HG02610 (cell line): ENCODE data around the gene AUNIP.

Source experiments
- ATAC-seq: cut with Tn5 transposase; IDR thresholded peaks from one replicate; pipeline ENCODE4 v1.9.1; 2021; ENCODE audit warnings: mild to moderate bottlenecking, moderate library complexity; ENCODE audit not compliant: unreplicated experiment

The AUNIP gene

GRCh38 chr1:25811384-25812082 is 47.7 kb downstream of the AUNIP start:
- ATAC-seq = no peak

GRCh38 chr1:25810341-25811299 is 48.6 kb downstream of the AUNIP start:
- ATAC-seq = no peak

- ATAC-seq = no peak
Measured at GRCh38 chr1:25809929-25810328, 49.3 kb downstream of the AUNIP start.

GRCh38 chr1:25809283-25809926 is 49.9 kb downstream of the AUNIP start:
- no peak for ATAC-seq

- ATAC-seq = no peak
Measured at GRCh38 chr1:25808481-25809244, 50.6 kb downstream of the AUNIP start.

- no peak for ATAC-seq
Measured at GRCh38 chr1:25807480-25808390, 51.5 kb downstream of the AUNIP start.

GRCh38 chr1:25806418-25806817 is 52.8 kb downstream of the AUNIP start:
- no peak for ATAC-seq

- no peak for ATAC-seq
Measured at GRCh38 chr1:25805863-25806225, 53.4 kb downstream of the AUNIP start.

- ATAC-seq = no peak
Measured at GRCh38 chr1:25804964-25805862, 54.0 kb downstream of the AUNIP start.

GRCh38 chr1:25804244-25804963 is 54.9 kb downstream of the AUNIP start:
- ATAC-seq = no peak

- no peak for ATAC-seq
Measured at GRCh38 chr1:25803368-25803767, 55.9 kb downstream of the AUNIP start.

- ATAC-seq = peak; percentile 63
Measured at GRCh38 chr1:25802915-25803314, 56.3 kb downstream of the AUNIP start.

- no peak for ATAC-seq
Measured at GRCh38 chr1:25800703-25801377, 58.4 kb downstream of the AUNIP start.

- ATAC-seq = no peak
Measured at GRCh38 chr1:25799935-25800702, 59.1 kb downstream of the AUNIP start, which contains the start of gene SELENON. Gene SELENON, plus strand, starts transcription at chr1:25800193. Its CDS starts 38 bp downstream, at chr1:25800231.

- ATAC-seq = no peak
Measured at GRCh38 chr1:25799352-25799934, 59.8 kb downstream of the AUNIP start.

- ATAC-seq = no peak
Measured at GRCh38 chr1:25798666-25799351, 60.4 kb downstream of the AUNIP start.
